Smooth muscle cell of the coronary artery (primary cell): ENCODE data around the gene DNAH7. TPM values are rescaled to one million over a fixed set of nuclear protein-coding genes. Genes with fewer than 3 reads are reported as not detected.

ENCODE experiments used
- total RNA-seq: library from RNA; depleted of rRNA; stranded (reverse); fragments of >200 nt; gene quantifications from 2 replicates; pipeline ENCODE4 v1.2.3, GENCODE V29; 2014; ENCODE audit warnings: low replicate concordance

DNAH7 gene
- 0.53 and 0.94 TPM in 2 replicates for total RNA-seq

DNA sequence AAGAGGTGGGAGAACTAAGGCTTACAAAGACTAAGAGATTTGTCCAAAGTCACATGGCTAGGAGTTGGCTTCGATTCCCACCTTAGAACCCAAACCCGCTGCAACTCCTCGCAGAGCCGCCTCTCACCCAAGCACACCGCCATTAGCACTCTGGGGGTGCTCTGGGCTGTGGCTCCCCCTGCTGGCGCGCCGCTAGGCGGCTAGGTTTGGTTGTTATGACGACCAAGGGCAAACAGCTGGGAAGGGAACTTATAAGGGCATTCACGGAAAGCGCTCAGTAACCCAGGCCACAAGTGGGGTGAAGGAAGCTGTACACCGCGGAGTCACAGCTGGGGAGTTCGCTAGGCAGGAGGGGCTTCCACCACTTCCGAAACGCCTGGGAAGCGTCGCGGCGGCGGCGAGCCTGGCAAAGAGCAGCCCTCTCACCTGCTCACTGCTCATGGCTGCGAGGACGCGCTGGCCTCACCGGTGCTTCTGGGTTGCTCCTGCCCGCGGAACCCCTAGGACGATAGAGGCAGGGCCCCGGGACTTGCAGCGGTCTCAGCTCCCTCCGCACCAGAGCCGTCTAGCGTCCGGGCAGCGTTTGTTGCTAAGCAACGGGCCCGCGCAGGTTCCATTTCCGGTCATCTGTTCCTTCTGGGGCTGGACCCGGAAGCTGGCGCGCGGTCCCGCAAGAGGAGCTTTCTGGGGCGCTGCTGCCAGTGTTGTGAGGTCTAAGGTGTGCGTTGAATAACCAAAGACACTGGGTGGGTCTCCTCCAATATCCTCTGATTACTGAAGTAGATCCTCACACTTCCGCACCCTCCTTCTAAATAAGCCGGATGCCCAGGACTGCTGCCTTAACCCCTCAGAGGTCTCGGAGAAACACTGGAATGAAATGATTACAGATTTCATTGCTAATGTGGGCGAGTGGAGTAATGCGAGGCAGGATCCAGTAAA, at the start of gene DNAH7:
DNAH7 (minus strand) TSS at position 567 of the 939 bp plus-strand sequence; CDS start at position 441, 126 bp downstream.

Other genes with a start within 250 kb of the DNAH7 start
- 20.7 and 64.3 TPM in 2 replicates for gene STK17B, start 102.7 kb upstream of the DNAH7 start, total RNA-seq